ENCODE measurements around the gene FAF2. TPM values are rescaled to one million over a fixed set of nuclear protein-coding genes. Genes with fewer than 3 reads are reported as not detected.

The FAF2 gene
- total and polyA plus RNA-seq, 8 donors: 33.9 to 54.4 (median 50.8) TPM

- H3K27me3 ChIP-seq: no peaks in the 10 kb centered on the region
- peaks cover 0 to 10% of the 10 kb centered on the region in 2 donors for H3K4me1 ChIP-seq
- intact Hi-C loops (cut with DNase I): no loop called here
- TF ChIP-seq, protein P1, sequence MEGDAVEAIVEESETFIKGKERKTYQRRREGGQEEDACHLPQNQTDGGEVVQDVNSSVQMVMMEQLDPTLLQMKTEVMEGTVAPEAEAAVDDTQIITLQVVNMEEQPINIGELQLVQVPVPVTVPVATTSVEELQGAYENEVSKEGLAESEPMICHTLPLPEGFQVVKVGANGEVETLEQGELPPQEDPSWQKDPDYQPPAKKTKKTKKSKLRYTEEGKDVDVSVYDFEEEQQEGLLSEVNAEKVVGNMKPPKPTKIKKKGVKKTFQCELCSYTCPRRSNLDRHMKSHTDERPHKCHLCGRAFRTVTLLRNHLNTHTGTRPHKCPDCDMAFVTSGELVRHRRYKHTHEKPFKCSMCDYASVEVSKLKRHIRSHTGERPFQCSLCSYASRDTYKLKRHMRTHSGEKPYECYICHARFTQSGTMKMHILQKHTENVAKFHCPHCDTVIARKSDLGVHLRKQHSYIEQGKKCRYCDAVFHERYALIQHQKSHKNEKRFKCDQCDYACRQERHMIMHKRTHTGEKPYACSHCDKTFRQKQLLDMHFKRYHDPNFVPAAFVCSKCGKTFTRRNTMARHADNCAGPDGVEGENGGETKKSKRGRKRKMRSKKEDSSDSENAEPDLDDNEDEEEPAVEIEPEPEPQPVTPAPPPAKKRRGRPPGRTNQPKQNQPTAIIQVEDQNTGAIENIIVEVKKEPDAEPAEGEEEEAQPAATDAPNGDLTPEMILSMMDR (IDR thresholded peaks at IDR 0.05): no peak
- peaks cover 3 to 86% of the 10 kb centered on the region in 2 donors for H3K36me3 ChIP-seq
- H3K27ac ChIP-seq: no peak overlapping the region
- no peak for ATAC-seq
- H3K9me3 ChIP-seq: no peaks in the 10 kb centered on the region
- DNase-seq: no peak
- H3K4me3 ChIP-seq: no peak overlapping the region
These were observed 43.7 kb downstream of the FAF2 start for GRCh38 chr5:176491901-176492300.

DNA sequence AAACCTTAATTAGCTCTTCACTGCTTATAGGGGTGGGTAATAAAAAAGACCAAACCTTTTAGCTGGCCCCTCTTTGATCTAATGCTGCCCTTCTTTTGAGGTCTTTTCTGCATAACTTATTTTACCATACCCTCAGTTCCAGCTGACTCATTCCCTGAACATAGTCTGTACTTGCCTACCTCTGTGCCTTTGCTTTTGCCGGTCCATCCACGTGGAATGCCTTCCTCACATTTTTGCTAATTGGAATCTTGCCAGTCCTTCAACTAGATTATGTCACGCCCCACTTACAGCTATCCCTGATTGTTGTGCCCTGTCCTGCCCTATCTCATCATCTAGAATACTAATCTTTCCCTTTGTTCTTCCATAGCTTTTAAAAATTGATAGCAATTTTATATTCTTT, 44.2 kb downstream of the FAF2 start:
- no peak for DNase-seq
- TF ChIP-seq, protein P1 (IDR thresholded peaks at IDR 0.05): no peak
- Histone ChIP-seq H3K27me3 (no peaks in the 10 kb centered on the region), H3K4me3 (no peak overlapping the region), H3K4me1 (peaks cover 0 to 10% of the 10 kb centered on the region in 2 donors), H3K36me3 (peaks cover 3 to 87% of the 10 kb centered on the region in 2 donors), H3K9me3 (no peaks in the 10 kb centered on the region), H3K27ac (no peak overlapping the region)
- intact Hi-C loops (cut with DNase I): no loop called here
- no peak for ATAC-seq

GRCh38 chr5:176497852-176498251, 49.7 kb downstream of the FAF2 start:
- Histone ChIP-seq H3K36me3 (peaks cover 3 to 100% of the 10 kb centered on the region in 2 donors), H3K4me3 (no peak overlapping the region), H3K4me1 (no peaks in the 10 kb centered on the region), H3K27ac (no peak overlapping the region), H3K9me3 (no peaks in the 10 kb centered on the region), H3K27me3 (no peaks in the 10 kb centered on the region)
- TF ChIP-seq, protein P1 (IDR thresholded peaks at IDR 0.05): no peak
- intact Hi-C loops (cut with DNase I): no loop called here
- no peak for ATAC-seq
- DNase-seq: no peak

DNA sequence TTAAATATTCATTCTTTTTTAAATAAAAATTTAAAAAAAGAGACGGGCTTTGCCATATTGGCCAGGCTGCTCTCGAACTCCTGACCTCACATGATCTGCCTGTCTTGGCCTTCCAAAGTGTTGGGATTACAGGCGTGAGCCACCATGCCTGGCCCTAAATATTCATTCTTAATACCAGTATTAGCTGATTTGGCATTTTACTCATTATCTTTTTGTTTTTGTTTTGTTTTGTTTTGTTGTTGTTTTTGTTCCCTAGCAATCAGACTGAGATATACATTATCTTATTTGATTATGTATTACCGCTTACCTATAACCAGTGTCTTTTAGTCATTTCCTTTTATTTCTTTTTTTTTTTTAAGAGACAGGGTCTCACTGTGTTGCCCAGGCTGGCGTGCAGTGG, 51.1 kb downstream of the FAF2 start:
- Histone ChIP-seq H3K4me1 (no peaks in the 10 kb centered on the region), H3K27me3 (no peaks in the 10 kb centered on the region), H3K9me3 (no peaks in the 10 kb centered on the region), H3K36me3 (peaks cover 3 to 100% of the 10 kb centered on the region in 2 donors), H3K4me3 (no peak overlapping the region), H3K27ac (no peak overlapping the region)
- intact Hi-C loops (cut with DNase I): no loop called here
- TF ChIP-seq, protein P1 (IDR thresholded peaks at IDR 0.05): no peak
- DNase-seq (no peak), ATAC-seq (no peak)

DNA sequence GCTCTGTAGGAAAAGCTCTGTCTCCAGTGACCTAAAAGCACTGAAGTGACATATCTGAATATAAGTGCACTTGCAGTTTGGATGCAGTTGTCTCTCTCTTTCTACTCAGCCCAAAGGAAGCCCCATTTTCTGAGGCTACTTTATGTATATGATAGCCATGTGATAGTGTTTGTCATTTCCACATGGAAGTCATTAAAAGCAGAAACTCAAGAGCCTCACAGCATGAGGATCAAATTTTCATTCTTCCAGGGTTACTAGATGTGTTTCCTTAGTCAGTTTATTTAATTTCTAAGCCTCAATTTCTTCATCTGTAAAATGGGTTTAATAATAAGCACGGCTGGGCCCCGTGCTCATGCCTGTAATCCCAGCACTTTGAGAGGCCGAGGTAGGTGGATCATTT, 52.3 kb downstream of the FAF2 start:
- DNase-seq (no peak), ATAC-seq (no peak)
- H3K27ac ChIP-seq: no peak overlapping the region
- no peaks in the 10 kb centered on the region for H3K9me3 ChIP-seq
- peaks cover 3 to 99% of the 10 kb centered on the region in 2 donors for H3K36me3 ChIP-seq
- intact Hi-C loops (cut with DNase I): no loop called here
- H3K27me3 ChIP-seq: no peaks in the 10 kb centered on the region
- H3K4me1 ChIP-seq: no peaks in the 10 kb centered on the region
- TF ChIP-seq, protein P1 (IDR thresholded peaks at IDR 0.05): no peak
- H3K4me3 ChIP-seq: no peak overlapping the region

Measured in left lung (tissue), 10 donors.